ENCODE data around the gene GDI1.

The GDI1 gene

DNA sequence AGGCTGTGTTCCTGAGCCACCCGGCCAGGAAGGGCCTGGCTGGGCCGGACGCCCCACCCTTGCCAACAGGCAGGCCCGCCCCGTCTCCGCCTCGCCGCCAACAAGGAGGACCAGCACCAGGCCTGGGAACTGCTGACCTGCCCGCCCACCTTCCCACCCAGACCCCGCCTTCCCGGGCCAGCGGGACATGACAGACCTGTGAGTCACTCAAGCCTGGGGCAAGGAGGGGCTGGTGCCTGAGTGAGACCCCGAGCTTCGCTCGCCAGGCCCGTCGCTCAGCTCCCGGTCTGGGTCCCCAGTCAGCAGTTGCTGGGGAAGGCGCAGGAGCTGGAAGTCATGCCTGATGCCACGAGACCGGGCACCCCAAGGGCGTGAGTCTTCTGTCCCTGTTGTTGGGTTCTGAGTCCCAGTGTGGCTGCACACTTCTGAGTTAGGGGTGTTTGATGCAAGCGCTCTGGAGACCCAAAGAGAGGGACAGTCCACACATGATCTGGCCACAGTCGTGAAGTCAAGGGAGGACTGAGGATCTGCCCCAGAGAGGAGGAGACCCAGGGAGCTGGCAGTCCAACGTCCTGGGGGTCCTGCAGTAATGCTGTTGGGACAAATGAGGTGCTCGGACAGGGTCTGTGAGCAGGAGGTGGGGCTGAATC is 27.6 kb upstream of the GDI1 start, which contains the start of gene DNASE1L1:
Gene DNASE1L1, minus strand, starts transcription at position 33 of the 650 bp plus-strand sequence. CDS start 3,686 bp downstream, outside the sequence.
- DNase-seq, result no peak

DNA sequence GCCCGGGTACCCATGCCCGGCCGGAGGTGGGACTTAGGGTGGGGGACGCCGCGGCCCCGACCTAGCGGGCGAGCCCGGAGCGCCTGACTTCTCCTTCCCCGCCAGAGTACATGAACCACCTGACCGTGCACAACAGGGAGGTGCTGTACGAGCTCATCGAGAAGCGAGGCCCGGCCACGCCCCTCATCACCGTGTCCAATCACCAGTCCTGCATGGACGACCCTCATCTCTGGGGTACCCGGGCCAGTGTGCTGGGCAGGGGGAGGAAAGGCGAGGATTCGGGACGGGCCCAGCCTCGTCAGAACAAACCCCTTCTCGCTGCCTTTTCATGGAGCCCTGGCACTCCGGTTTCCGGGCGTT is 25.0 kb upstream of the GDI1 start:
- peak; percentile 35 for DNase-seq

DNA sequence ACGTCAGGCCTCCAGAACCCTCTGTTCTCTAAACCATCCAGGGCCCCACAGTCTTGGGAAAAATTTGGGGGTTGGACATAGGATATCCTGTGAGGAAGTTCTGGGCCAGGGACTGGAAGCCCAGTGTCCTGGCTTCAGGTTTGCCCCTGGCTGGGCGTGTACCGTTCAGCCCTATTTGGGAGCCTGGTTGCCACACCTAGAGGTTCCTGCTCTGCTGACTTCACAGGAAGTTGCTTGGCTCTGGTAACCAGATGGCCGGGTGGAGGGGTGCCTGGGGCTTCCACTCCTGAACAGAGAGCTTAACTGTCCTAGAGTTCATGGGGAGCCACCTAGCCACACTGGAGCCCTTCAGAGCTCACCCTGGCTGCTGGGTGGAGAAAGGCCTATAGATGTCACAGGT is 24.5 kb upstream of the GDI1 start:
- no peak for DNase-seq

DNA sequence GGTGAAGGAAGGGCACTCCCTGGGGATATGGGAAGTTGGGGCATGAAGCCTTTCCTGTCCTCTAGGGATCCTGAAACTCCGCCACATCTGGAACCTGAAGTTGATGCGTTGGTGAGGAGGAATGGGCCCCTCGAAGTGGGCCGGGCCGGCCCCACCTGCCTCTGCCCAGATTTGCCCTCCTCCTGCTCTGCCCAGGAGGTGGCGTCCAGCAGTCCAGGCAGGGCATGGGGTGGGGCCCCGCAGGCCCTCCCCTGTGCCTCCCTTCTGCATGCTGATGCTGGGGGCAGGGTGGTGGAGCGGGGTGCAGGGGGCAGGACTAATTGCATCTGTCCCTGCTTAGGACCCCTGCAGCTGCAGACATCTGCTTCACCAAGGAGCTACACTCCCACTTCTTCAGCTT is 23.8 kb upstream of the GDI1 start:
- no peak for DNase-seq

DNA sequence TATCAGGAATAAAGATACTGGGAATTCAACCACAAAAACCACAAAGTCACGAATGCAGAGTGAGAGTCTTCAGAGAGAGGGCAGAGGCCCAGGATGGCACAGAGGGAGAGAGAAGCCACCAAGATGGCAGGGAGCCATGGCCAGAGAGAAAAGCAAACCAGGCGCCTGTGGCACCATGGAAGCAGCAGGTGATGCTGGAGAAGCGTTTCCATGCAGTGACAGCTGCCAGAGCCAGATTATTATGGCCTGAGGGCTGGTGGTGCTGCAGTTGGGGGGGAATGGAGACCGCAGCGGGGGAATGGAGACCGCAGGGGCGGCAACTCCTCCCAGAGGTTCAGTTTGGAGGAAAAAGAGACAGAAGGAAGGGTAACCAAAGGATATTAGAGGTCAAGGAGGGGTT is 19.8 kb upstream of the GDI1 start:
- no peak for DNase-seq

DNA sequence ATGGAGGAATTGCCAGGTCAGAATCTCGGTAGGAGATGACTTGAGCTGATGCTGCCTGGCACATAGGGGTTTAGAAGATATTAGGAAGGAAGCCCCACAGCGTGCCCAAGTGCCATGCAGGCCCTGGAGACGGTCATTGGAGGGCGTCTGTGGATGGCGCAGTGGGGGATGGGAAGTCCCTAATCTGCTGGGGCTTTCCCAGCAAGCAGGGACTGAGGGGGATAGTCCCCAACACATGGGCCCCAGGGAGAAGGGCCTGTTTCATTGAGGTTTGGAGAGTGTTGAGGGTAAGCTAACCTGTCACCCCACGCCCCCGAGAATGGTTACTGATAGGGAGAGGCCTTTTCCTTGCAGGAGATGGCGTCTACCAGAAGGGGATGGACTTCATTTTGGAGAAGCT is 17.8 kb upstream of the GDI1 start:
- no peak for DNase-seq

DNA sequence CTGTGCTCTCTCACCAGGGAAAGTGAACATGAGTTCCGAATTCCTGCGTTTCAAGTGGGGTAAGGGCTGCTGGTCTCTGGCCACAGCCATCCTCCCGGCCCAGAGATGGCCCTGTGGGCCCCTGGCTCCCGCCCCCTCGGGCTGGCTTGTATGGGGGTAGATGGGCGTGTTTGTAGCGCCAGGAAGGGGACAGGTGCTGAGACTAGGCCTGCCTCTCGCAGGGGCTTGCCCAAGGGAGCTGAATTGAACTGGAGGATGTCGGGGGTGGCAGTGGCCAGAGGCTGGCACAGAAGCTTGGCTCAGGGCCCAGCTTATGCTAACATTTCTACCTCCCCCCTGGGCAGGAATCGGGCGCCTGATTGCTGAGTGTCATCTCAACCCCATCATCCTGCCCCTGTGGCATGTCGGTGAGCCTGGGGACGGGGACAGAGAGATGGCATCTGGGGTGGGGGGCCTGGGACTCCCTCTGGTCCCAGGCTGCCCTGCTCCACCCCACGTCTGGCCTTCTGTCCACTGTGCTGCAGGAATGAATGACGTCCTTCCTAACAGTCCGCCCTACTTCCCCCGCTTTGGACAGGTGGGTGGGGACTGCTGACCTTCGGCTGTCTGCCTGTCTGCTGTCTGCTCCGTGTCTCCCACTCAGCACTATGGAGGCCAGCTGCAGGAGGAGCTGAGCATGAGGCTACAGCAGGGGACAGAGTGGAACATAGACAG is 17.1 kb upstream of the GDI1 start:
- no peak for DNase-seq

DNA sequence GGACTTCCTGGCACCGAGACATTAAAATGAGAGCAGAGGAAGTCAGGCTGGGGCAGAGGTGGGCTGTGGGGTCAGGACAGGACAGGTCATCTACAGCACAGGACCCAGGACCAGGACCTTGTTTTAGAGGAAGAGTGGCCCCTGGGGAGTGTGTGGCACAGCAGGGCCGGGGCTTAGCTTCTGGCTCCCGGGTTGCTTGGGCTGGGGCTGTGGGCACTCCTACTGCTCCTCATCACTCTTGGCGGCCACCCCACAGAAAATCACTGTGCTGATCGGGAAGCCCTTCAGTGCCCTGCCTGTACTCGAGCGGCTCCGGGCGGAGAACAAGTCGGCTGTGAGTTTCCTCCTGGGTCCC is 16.6 kb upstream of the GDI1 start:
- DNase-seq, result no peak

DNA sequence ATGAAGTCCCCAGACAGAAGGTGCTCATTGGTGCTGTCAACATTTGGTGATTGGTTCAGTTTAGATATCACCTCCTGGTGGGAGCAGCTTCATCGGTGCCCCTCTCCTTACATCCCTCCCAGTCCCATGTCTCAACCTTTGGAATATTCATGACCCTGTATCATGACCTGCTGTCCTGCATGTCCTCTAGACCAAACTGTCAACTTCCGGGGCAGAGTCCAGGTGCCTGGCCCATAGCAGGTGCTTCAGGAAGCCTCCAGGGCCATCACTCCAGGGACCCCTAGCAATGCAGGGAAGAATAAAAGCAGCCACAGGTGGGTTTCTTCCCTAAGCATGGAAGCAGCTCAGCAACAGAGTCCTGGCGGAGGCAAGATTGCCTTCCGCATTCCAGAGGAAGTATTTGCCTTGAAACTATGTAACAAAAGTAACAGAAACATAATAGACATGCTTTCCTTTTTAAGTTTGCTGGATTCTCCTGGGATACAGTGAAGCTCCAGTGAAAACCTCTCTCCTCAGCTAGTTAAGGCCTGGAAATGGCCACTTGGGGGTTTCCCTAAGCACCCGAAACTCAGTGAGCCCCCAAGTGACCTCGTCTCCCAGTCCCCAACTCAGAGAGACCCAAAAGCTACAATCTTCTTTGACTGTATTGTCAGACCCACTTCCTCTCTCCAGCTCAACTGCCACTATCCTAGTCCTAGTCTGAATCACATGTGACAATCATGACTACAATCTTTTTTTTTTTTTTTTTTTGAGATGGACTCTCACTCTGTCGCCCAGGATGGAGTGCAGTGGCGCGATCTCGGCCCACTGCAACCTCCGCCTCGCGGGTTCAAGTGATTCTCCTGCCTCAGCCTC is 9.8 kb upstream of the GDI1 start:
- DNase-seq, result no peak

DNA sequence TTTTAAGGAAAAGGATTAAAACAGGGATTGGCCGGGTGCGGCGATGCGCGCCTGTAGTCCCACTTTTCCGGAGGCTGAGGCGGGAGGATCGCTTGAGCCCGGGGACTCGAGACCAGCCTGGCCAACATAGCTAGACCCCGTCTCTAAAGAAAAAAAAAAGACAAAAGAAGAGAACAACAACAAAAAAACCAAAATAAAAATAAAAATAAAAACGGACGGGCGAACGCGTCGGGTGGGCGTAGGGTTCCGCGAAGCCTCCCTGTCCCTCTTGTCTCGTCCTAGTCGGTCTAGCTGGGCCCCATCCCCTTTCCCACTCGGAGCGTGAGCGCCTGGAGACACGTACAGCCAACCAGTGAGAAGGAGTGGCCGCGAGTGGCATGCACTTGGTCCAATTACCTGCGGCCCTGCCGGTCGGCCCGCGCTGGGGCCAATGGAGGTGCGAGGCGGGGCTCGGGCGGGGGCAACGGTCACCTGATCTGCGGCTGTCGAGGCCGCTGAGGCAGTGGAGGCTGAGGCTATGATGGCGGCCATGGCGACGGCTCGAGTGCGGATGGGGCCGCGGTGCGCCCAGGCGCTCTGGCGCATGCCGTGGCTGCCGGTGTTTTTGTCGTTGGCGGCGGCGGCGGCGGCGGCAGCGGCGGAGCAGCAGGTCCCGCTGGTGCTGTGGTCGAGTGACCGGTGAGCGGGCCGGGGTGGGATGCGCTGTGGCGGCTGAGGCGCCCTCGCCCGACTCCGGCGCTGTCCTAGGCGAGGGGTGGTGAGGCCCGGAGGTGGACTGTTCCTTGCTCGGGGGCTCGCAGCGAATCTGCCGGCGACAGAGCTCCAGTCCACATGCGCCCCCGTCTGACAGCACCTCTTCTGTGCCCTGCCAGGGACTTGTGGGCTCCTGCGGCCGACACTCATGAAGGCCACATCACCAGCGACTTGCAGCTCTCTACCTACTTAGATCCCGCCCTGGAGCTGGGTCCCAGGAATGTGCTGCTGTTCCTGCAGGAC is 8.5 kb upstream of the GDI1 start, which contains the start of gene ATP6AP1:
Gene ATP6AP1, plus strand, starts transcription at position 502 of the 996 bp plus-strand sequence. Its CDS starts 16 bp downstream, at position 518.
- DNase-seq, result peak; percentile 86

DNA sequence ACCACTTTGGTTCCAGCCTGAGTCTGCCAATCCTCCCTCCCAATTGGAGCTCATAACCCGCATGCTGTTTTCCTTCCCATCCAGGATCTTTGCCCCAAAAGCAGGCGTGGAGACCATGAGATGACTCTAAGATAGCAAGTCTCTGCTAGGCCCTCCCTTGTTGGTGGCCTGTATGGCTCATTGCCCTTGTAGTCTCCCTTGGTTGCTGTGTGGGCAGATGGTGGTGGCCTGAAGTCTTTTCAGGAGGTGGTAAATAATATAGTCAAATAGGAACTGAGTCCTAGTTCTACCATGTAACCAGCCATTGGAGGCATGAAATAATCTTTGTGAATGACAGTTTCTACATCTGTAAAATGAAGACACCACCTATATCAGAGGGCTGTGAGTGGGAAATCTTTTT is 7.2 kb upstream of the GDI1 start:
- DNase-seq, result no peak

DNA sequence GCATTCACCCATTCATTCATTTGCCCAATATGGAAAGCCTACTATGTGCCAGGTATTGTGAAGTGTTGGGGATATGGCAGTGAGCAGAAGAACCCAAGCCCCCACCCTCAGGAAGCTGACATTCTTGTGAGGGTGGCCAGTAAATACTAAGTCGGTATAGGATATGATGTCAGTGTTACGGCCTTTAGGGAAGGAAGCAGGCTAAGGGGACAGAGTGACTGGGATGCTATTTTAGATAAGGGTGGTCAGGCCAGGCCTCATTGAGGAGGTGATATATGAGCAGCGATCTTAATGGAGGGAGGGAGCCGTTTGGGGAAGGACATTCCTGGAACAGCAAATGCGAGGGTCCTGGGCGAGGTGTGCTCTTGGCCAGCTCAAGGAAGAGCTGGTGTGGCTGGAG is 6.5 kb upstream of the GDI1 start:
- DNase-seq, result no peak

DNA sequence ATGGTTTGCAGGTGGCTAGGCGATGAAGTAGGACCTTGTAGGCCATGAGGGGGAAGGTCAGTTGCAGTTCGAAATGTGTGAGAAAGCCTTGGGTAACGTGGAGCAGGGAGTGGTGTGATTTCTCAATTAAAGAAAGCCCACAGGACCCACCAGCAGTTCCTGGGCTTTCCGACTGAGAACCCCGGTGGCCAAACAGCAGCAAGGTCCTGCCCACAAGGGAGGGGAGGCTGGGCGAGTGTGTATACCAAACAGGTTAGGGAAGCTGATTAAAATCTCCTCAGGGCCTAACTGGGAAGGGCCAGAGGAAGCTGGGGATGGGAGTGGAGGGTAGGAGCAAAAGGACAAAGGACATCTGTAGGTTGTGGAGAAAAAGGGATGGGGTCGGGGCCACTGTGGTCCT is 6.0 kb upstream of the GDI1 start:
- no peak for DNase-seq

DNA sequence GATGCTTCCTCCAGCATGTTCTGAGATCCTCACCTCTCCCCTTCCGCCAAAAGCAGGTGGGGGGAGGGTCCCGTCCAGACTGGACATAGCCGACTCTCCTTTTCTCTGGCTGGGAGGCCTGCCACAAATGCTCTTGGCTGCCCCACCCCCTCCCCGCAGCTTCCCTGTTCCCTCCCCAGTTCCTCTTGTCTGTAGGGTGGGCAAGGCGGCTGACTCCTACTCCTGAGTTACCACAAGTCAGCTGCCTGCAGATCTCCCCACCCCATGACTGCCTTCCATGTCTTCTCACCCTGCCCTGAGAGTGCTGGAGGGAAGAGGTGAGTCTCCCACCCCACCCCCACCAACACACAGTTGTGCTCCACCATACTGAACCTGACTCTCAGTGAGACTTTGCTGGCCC is 5.6 kb upstream of the GDI1 start:
- DNase-seq, result no peak

DNA sequence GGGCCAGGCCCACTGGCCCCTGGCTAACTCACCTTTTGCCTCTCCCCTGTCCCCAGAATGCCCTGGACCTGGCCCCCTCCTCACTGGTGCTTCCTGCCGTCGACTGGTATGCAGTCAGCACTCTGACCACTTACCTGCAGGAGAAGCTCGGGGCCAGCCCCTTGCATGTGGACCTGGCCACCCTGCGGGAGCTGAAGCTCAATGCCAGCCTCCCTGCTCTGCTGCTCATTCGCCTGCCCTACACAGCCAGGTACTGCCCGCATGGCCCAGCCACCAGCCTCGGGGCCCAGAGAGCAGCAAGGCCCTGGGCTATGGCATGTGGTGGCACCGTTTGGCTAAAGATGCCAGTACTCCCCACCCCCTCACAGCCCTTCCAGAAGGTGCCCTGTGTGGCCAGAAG is 4.7 kb upstream of the GDI1 start:
- DNase-seq, result no peak

DNA sequence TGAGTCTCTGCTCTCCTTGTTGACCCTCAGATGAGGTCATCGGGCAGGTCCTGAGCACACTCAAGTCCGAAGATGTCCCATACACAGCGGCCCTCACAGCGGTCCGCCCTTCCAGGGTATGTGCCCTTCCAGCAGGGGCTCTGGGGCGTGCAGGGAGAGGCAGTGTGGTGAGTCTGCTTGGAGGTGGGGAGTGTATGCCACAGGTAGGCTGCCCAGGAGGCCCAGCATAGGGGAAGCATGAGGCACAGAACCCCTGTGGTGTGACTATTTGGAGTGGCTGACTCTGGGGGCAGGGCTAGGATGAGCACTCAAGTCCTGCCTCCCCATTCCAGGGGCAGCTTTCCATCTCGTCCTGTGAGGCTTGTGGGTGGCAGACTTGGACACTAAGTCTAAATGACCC is 3.3 kb upstream of the GDI1 start:
- no peak for DNase-seq

DNA sequence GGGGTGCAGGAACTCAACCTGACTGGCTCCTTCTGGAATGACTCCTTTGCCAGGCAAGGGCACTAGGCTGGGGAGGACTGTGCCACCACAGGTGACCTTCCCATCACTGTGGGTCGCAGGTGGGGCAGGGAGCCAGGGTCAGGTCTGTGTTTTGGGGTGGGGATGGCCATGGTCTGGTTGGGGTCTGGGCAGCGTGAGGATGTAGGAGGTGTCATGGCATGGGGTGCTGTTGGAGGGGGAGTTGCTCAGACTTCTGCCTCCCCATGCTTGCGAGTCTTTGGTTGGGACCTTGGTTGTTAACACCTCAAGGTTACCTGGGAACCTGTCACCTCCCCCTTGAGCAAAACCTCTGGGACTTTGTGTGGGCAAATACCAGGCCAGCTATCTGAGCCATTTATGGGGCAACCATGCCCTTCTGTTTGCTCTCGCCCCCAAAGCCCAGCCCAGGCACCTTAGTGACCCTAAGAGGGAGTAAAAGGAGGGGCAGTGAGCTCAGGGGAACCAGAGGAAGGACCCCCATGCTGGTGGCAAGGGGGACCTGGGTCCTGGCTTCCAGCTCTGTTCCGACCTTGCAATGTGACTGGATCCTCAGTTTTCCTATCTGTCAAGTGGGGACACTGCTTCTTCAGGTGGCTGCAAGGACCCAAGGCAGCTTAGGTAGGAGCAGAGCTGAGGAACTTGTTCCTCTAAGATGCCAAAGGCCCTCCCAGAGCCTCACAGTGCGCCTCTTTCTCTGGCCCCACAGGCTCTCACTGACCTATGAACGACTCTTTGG is 2.4 kb upstream of the GDI1 start:
- DNase-seq, result no peak

DNA sequence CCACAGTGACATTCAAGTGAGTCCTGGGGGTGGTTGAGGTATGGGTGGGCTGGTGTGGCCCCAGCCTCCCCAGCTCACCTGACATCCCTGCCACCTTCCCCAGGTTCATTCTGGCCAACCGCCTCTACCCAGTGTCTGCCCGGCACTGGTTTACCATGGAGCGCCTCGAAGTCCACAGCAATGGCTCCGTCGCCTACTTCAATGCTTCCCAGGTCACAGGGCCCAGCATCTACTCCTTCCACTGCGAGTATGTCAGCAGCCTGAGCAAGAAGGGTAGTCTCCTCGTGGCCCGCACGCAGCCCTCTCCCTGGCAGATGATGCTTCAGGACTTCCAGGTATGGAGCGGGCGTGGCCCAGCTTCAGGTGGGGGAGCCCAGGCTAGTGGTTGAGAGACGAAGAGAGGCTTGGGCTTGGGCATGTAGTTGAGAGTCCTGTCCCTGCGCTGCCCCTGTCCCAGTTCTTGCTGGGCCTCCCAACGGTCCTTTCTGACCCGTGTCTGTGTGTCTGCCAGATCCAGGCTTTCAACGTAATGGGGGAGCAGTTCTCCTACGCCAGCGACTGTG is 1.7 kb upstream of the GDI1 start:
- DNase-seq, result no peak

DNA sequence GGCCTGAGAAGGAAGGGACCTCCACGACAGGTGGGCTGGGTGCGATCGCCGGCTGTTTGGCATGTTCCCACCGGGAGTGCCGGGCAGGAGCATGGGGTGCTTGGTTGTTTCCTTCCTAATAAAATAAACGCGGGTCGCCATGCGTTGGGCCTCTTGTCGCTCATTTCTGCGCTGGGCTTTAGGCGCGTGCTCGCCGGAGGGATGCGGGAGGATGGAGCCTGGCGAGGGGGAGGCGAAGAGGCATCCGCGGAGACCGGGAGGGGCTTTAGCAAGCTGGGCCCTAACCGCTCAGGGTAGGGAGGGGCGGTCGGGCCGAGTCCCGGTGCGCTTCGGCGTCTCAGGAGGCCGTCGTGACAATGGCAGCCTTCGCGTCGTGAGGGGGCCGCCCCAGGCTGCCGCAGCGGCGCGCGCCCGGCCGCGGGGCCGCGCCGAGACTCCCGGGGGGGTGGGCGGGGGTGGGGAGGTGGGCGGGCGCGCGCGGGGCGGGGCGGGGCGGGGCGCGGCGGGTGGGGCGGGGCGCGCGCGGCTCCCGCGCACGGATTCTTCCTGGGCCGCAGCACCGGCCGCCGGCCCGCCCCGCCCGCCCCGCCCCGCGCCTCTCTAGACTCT is 476 bp upstream of the GDI1 start:
- DNase-seq, result peak; percentile 39

DNA sequence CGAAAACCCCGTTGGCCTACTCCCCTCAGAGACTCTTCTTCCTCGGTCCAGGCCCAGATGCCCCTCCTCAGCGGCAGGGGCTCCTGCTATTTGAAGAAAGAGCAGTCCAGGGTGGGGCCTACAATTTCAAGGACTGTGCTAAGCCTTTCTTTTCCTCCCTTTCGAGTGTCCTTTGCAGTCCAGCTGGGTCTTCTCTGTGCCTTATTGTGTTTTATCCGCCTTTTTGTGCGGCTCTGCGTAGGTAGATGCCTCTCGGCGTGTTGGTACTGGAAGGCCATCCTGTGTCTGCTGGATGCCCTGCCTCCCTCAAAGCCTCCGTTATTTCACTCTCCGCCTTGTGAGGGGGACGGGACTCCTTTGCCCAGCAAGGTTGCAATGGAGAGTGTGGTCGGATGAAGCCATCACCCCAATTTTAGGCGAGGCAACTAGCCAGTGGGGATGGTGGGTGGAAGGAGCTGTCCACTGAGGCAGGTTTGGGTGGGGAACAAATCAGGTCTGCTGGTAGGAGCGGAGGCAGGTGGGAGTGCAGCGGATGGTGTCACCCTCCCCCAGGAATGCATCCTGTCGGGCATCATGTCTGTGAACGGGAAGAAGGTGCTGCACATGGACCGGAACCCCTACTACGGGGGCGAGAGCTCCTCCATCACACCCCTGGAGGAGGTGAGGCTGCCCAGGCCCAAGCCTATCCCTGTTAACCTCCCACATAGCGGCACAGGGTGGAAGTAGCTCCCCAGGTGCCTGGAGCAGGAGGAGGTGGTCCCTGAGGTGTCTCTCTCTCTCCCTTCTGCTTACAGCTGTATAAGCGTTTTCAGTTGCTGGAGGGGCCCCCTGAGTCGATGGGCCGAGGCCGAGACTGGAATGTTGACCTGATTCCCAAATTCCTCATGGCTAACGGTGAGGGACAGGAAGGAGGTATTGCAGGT is 1.3 kb downstream of the GDI1 start:
- no peak for DNase-seq

Data from NCI-H510A treated with DMSO at 0.1 percent for 48 hours (cell line).